ENCODE data around the gene CEP290.

DNA sequence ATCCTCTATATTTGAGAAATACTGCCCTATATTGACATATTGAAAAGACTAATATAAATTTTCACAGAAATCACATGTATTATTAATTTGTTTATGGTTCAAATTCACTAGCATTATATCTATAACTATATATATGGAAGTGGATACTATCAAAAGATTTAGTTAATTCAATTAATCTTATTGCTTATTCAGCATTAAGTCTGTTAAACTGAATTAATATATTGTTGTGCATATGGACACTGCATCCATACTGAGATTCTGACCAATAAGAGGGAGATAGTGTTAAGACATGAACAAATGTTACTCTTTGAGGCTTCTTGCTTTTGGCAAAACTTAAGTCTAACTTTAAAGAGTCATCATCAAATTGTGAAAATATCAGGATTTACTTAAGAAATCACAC, 60.6 kb downstream of the CEP290 start:
- TF ChIP-seq, protein P1, sequence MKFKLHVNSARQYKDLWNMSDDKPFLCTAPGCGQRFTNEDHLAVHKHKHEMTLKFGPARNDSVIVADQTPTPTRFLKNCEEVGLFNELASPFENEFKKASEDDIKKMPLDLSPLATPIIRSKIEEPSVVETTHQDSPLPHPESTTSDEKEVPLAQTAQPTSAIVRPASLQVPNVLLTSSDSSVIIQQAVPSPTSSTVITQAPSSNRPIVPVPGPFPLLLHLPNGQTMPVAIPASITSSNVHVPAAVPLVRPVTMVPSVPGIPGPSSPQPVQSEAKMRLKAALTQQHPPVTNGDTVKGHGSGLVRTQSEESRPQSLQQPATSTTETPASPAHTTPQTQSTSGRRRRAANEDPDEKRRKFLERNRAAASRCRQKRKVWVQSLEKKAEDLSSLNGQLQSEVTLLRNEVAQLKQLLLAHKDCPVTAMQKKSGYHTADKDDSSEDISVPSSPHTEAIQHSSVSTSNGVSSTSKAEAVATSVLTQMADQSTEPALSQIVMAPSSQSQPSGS (CRISPR knock-in tag; IDR thresholded peaks at IDR 0.05) = no peak
- TF ChIP-seq FOXJ3 (CRISPR knock-in tag; IDR thresholded peaks at IDR 0.05; ENCODE audit: borderline replicate concordance) (no peak), IRF2 (CRISPR knock-in tag; IDR thresholded peaks at IDR 0.05) (no peak), RFX5 (IDR thresholded peaks at IDR 0.05; ENCODE audit: low read depth, low read length) (no peak)
- TF ChIP-seq, protein P2, sequence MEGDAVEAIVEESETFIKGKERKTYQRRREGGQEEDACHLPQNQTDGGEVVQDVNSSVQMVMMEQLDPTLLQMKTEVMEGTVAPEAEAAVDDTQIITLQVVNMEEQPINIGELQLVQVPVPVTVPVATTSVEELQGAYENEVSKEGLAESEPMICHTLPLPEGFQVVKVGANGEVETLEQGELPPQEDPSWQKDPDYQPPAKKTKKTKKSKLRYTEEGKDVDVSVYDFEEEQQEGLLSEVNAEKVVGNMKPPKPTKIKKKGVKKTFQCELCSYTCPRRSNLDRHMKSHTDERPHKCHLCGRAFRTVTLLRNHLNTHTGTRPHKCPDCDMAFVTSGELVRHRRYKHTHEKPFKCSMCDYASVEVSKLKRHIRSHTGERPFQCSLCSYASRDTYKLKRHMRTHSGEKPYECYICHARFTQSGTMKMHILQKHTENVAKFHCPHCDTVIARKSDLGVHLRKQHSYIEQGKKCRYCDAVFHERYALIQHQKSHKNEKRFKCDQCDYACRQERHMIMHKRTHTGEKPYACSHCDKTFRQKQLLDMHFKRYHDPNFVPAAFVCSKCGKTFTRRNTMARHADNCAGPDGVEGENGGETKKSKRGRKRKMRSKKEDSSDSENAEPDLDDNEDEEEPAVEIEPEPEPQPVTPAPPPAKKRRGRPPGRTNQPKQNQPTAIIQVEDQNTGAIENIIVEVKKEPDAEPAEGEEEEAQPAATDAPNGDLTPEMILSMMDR (CRISPR knock-in tag; IDR thresholded peaks at IDR 0.05) = no peak
